ENCODE measurements around the gene SLC17A9. TPM values are rescaled to one million over a fixed set of nuclear protein-coding genes. Genes with fewer than 3 reads are reported as not detected.

The SLC17A9 gene
- total RNA-seq, 1 experiment from 2014 or later = 0.28 TPM

DNA sequence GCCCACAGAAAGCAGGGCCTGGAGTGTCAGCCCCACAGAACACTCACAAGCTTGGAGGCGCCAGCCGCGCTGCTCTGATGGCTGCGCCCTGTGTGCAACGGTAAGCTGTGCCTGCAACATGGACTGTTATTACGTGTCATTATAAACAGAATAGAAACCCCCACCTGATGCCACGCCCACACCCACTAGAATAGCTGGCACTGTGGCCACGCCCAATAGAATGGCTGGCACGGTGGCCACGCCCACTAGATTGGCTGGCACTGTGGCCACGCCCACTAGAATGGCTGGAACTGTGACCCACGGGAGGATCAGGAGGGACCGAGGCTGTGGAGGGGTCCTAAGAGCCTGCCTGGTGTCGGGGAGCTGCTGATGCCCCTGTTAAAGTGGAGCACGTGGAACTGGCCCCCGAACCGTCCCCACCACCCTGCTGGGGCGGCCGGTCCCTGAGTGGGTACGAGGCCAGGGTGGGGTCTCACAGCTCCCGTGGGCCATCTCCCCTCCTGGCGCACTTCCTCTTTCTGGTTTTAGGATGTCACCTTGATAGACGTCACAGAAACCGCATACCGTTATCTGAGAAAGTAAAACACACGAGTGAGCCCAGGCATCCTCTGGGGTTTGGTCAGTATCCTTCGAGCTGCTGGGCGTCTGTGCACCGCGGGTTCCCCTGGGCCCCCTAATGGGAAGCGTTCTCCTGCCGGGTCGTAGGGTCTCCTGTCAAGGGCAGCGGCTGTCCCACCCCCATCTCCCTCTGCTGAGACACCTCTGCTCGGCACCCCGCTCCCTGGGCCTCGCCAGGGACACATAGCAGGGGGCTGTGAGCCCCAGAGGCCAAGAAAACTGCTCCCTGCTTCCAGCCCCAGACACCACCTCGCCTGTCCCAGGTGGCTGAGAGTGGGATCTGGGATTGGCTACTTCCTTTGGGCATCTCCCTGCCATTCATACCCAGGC, 25.4 kb downstream of the SLC17A9 start:
- BruUV-seq (replicated peaks) = no TSS peak
- in situ Hi-C loops (cut with HindIII; ENCODE audit: low pct_unique_long_range_greater_than_20kb, low sequenced_read_pairs) (no loop called here), intact Hi-C loops (cut with micrococcal nuclease; ENCODE audit: unreplicated experiment) (no loop called here)
- no peak for TF ChIP-seq TCF7L2 (IDR thresholded peaks at IDR 0.05; ENCODE audit: low read depth, low read length)
- no peak for TF ChIP-seq POLR2AphosphoS5 (IDR thresholded peaks at IDR 0.05; ENCODE audit: low read depth, low read length)
- TF ChIP-seq, protein P1, sequence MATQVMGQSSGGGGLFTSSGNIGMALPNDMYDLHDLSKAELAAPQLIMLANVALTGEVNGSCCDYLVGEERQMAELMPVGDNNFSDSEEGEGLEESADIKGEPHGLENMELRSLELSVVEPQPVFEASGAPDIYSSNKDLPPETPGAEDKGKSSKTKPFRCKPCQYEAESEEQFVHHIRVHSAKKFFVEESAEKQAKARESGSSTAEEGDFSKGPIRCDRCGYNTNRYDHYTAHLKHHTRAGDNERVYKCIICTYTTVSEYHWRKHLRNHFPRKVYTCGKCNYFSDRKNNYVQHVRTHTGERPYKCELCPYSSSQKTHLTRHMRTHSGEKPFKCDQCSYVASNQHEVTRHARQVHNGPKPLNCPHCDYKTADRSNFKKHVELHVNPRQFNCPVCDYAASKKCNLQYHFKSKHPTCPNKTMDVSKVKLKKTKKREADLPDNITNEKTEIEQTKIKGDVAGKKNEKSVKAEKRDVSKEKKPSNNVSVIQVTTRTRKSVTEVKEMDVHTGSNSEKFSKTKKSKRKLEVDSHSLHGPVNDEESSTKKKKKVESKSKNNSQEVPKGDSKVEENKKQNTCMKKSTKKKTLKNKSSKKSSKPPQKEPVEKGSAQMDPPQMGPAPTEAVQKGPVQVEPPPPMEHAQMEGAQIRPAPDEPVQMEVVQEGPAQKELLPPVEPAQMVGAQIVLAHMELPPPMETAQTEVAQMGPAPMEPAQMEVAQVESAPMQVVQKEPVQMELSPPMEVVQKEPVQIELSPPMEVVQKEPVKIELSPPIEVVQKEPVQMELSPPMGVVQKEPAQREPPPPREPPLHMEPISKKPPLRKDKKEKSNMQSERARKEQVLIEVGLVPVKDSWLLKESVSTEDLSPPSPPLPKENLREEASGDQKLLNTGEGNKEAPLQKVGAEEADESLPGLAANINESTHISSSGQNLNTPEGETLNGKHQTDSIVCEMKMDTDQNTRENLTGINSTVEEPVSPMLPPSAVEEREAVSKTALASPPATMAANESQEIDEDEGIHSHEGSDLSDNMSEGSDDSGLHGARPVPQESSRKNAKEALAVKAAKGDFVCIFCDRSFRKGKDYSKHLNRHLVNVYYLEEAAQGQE (IDR thresholded peaks at IDR 0.05; ENCODE audit: insufficient read depth in 1 of 2, low read depth in 2 of 2, low read length in 1 of 2) = no peak
- no peak for TF ChIP-seq CTCF (IDR thresholded peaks at IDR 0.05)
- no peak for TF ChIP-seq SIN3A (IDR thresholded peaks at IDR 0.05; ENCODE audit: borderline replicate concordance, insufficient read depth, low read depth, low read length)
- Histone ChIP-seq H3K36me3 (ENCODE audit: control insufficient read depth, insufficient read depth, low read length) (no peaks in the 10 kb centered on the region), H3K9me3 (ENCODE audit: control insufficient read depth, insufficient read depth, low read depth, low read length) (no peaks in the 10 kb centered on the region), H3K27ac (ENCODE audit: low read length) (no peak overlapping the region), H3K27me3 (ENCODE audit: control insufficient read depth, insufficient read depth, low read length) (no peaks in the 10 kb centered on the region), H3K4me1 (ENCODE audit: control insufficient read depth, insufficient read depth, low read length) (peaks cover 3% of the 10 kb centered on the region), H3K4me3 (ENCODE audit: low read depth in 2 of 2, low read length in 2 of 2) (no peak overlapping the region)
- POLR2A ChIA-PET = no interaction called here
- no peak for DNase-seq (ENCODE audit: low read depth, low spot score)
- CTCF ChIA-PET = no interaction called here
- peak; percentile 18; the same call in 1 of the 2 replicates for ATAC-seq

- no peak for ATAC-seq
- H3K36me3 ChIP-seq (ENCODE audit: control insufficient read depth, insufficient read depth, low read length) = no peaks in the 10 kb centered on the region
- POLR2A ChIA-PET = no interaction called here
- CTCF ChIA-PET = no interaction called here
- no peak overlapping the region for H3K27ac ChIP-seq (ENCODE audit: low read length)
- no TSS peak for BruUV-seq (replicated peaks)
- in situ Hi-C loops (cut with HindIII; ENCODE audit: low pct_unique_long_range_greater_than_20kb, low sequenced_read_pairs) (no loop called here), intact Hi-C loops (cut with micrococcal nuclease; ENCODE audit: unreplicated experiment) (no loop called here)
- TF ChIP-seq CTCF (IDR thresholded peaks at IDR 0.05) = no peak
- no peak for TF ChIP-seq SIN3A (IDR thresholded peaks at IDR 0.05; ENCODE audit: borderline replicate concordance, insufficient read depth, low read depth, low read length)
- TF ChIP-seq, protein P1 (IDR thresholded peaks at IDR 0.05; ENCODE audit: insufficient read depth in 1 of 2, low read depth in 2 of 2, low read length in 1 of 2) = no peak
- no peak for TF ChIP-seq POLR2AphosphoS5 (IDR thresholded peaks at IDR 0.05; ENCODE audit: low read depth, low read length)
- TF ChIP-seq TCF7L2 (IDR thresholded peaks at IDR 0.05; ENCODE audit: low read depth, low read length) = no peak
- peaks cover 3% of the 10 kb centered on the region; the same call in 1 of the 2 replicates for H3K4me1 ChIP-seq (ENCODE audit: control insufficient read depth, insufficient read depth, low read length)
- H3K27me3 ChIP-seq (ENCODE audit: control insufficient read depth, insufficient read depth, low read length) = no peaks in the 10 kb centered on the region
- H3K4me3 ChIP-seq (ENCODE audit: low read depth in 2 of 2, low read length in 2 of 2) = no peak overlapping the region
- H3K9me3 ChIP-seq (ENCODE audit: control insufficient read depth, insufficient read depth, low read depth, low read length) = no peaks in the 10 kb centered on the region
- DNase-seq (ENCODE audit: low read depth, low spot score) = no peak
Observed at GRCh38 chr20:62978561-62978943, 26.0 kb downstream of the SLC17A9 start.

Measured in Panc1 (cell line).